ENCODE data around the gene WNT7A. TPM values are rescaled to one million over a fixed set of nuclear protein-coding genes. Genes with fewer than 3 reads are reported as not detected.

The WNT7A gene
- total and polyA plus RNA-seq, 2 donors (not counting 1 experiment from before 2014, with no cell fraction given): not detected

- ChIA-PET POLR2A (no interaction called here), CTCF (no interaction called here)
- WGBS (ENCODE audit: insufficient coverage): 86% methylated on average over 8 of the region's 9 CpGs
- no peaks in the 10 kb centered on the region for H3K4me1 ChIP-seq (ENCODE audit: control insufficient read depth in 2 of 2, insufficient read depth in 2 of 2, low read length in 2 of 2)
- Mint-ChIP-seq H3K27ac (no peak overlapping the region), H3K9me3 (ENCODE audit: insufficient read depth) (no peaks in the 10 kb centered on the region), H3K27me3 (peaks cover 14% of the 10 kb centered on the region), H3K4me1 (no peaks in the 10 kb centered on the region), H3K4me3 (no peak overlapping the region)
- DNase-seq (no peak), ATAC-seq (ENCODE audit: low read depth) (no peak)
- H3K4me2 ChIP-seq (replicated peaks; ENCODE audit: low read depth, low read length, poor library complexity, severe bottlenecking): no peak overlapping the region
- no peak overlapping the region for H2AFZ ChIP-seq (ENCODE audit: insufficient read depth, low read depth, low read length, poor library complexity, severe bottlenecking)
- no peak overlapping the region for H3K27ac ChIP-seq (ENCODE audit: low read length in 2 of 2)
- no peaks in the 10 kb centered on the region for H3K27me3 ChIP-seq (replicated peaks in 1 of 4; ENCODE audit: control extremely low read depth in 1 of 4, control insufficient read depth in 3 of 4, insufficient read depth in 4 of 4, low read length in 3 of 4)
- H3K79me2 ChIP-seq (ENCODE audit: control insufficient read depth, insufficient read depth, low read length): no peaks in the 10 kb centered on the region
- H3K36me3 ChIP-seq (replicated peaks in 1 of 2; ENCODE audit: control extremely low read depth in 1 of 2, control insufficient read depth in 1 of 2, extremely low read depth in 1 of 2, insufficient read depth in 2 of 2, low read length in 1 of 2): no peaks in the 10 kb centered on the region
- H3K9me3 ChIP-seq (ENCODE audit: control extremely low read depth in 1 of 3, control insufficient read depth in 2 of 3, insufficient read depth in 1 of 3, low read length in 2 of 3): peaks cover 0 to 6% (median 0%) of the 10 kb centered on the region in 3 donors
- TF ChIP-seq EZH2 (IDR thresholded peaks at IDR 0.05; ENCODE audit: borderline replicate concordance, insufficient read depth, low read depth, low read length, poor library complexity, severe bottlenecking) (no peak), CTCF (IDR thresholded peaks at IDR 0.05) (no peak)
- no peak overlapping the region for H3K9ac ChIP-seq (ENCODE audit: low read length)
- intact Hi-C loops (cut with micrococcal nuclease): no loop called here
- H3K4me3 ChIP-seq (ENCODE audit: control extremely low read depth in 1 of 5, extremely low read depth in 1 of 5, insufficient read depth in 1 of 5, low read depth in 2 of 5, low read length in 4 of 5): no peak overlapping the region
- H4K20me1 ChIP-seq (ENCODE audit: control insufficient read depth, insufficient read depth, low read length, poor library complexity, severe bottlenecking): no peaks in the 10 kb centered on the region
These were observed 51.2 kb downstream of the WNT7A start for GRCh38 chr3:13828501-13829265.

GRCh38 chr3:13827699-13828098 lies 52.2 kb downstream of the WNT7A start:
- H3K79me2 ChIP-seq (ENCODE audit: control insufficient read depth, insufficient read depth, low read length): no peaks in the 10 kb centered on the region
- no peak overlapping the region for H3K27ac ChIP-seq (ENCODE audit: low read length in 2 of 2)
- CTCF ChIA-PET: no interaction called here
- H4K20me1 ChIP-seq (ENCODE audit: control insufficient read depth, insufficient read depth, low read length, poor library complexity, severe bottlenecking): no peaks in the 10 kb centered on the region
- no peak overlapping the region for H3K4me3 Mint-ChIP-seq
- H3K27me3 Mint-ChIP-seq: peaks cover 9% of the 10 kb centered on the region
- intact Hi-C loops (cut with micrococcal nuclease): no loop called here
- no peaks in the 10 kb centered on the region for H3K27me3 ChIP-seq (replicated peaks in 1 of 4; ENCODE audit: control extremely low read depth in 1 of 4, control insufficient read depth in 3 of 4, insufficient read depth in 4 of 4, low read length in 3 of 4)
- no peaks in the 10 kb centered on the region for H3K4me1 Mint-ChIP-seq
- no peak for ATAC-seq (ENCODE audit: low read depth)
- no peak overlapping the region for H2AFZ ChIP-seq (ENCODE audit: insufficient read depth, low read depth, low read length, poor library complexity, severe bottlenecking)
- H3K4me1 ChIP-seq (ENCODE audit: control insufficient read depth in 2 of 2, insufficient read depth in 2 of 2, low read length in 2 of 2): no peaks in the 10 kb centered on the region
- no peak overlapping the region for H3K4me2 ChIP-seq (replicated peaks; ENCODE audit: low read depth, low read length, poor library complexity, severe bottlenecking)
- no peak overlapping the region for H3K9ac ChIP-seq (ENCODE audit: low read length)
- TF ChIP-seq CTCF (IDR thresholded peaks at IDR 0.05) (no peak), EZH2 (IDR thresholded peaks at IDR 0.05; ENCODE audit: borderline replicate concordance, insufficient read depth, low read depth, low read length, poor library complexity, severe bottlenecking) (no peak)
- H3K9me3 ChIP-seq (ENCODE audit: control extremely low read depth in 1 of 3, control insufficient read depth in 2 of 3, insufficient read depth in 1 of 3, low read length in 2 of 3): peaks cover 0 to 8% (median 0%) of the 10 kb centered on the region in 3 donors
- WGBS (ENCODE audit: insufficient coverage): 87% methylated on average over 7 of the region's 7 CpGs
- H3K27ac Mint-ChIP-seq: no peak overlapping the region
- no peak for DNase-seq
- no peaks in the 10 kb centered on the region for H3K9me3 Mint-ChIP-seq (ENCODE audit: insufficient read depth)
- POLR2A ChIA-PET: no interaction called here
- H3K4me3 ChIP-seq (ENCODE audit: control extremely low read depth in 1 of 5, extremely low read depth in 1 of 5, insufficient read depth in 1 of 5, low read depth in 2 of 5, low read length in 4 of 5): no peak overlapping the region
- H3K36me3 ChIP-seq (replicated peaks in 1 of 2; ENCODE audit: control extremely low read depth in 1 of 2, control insufficient read depth in 1 of 2, extremely low read depth in 1 of 2, insufficient read depth in 2 of 2, low read length in 1 of 2): no peaks in the 10 kb centered on the region

Measured in B cell (primary cell).